Measurements from ENCODE around the gene ATP9B. TPM values are rescaled to one million over a fixed set of nuclear protein-coding genes. Genes with fewer than 3 reads are reported as not detected.

Gene ATP9B
- total RNA-seq, 1 donor from 2014 or later, result 12.6 TPM

GRCh38 chr18:79136742-79137141, 67.5 kb downstream of the ATP9B start:
- DNase-seq (ENCODE audit: low read depth), result no peak
- no peak overlapping the region for H3K4me3 Mint-ChIP-seq (ENCODE audit: unreplicated experiment)
- no peak overlapping the region for H3K9ac ChIP-seq (ENCODE audit: low read length)
- H3K27me3 Mint-ChIP-seq (ENCODE audit: low read depth, unreplicated experiment), result no peaks in the 10 kb centered on the region
- H3K4me2 ChIP-seq (ENCODE audit: low read length), result no peak overlapping the region
- H4K20me1 ChIP-seq (ENCODE audit: insufficient read depth, low read length), result no peaks in the 10 kb centered on the region
- H3K27ac ChIP-seq (ENCODE audit: low read depth, low read length), result no peak overlapping the region
- no peaks in the 10 kb centered on the region for H3K9me3 Mint-ChIP-seq (ENCODE audit: unreplicated experiment)
- peaks cover 7% of the 10 kb centered on the region for H3K36me3 Mint-ChIP-seq (ENCODE audit: low read depth, unreplicated experiment)
- no peak for FAIRE-seq
- H3K79me2 ChIP-seq (ENCODE audit: insufficient read depth, low read length), result no peaks in the 10 kb centered on the region
- H3K27me3 ChIP-seq (ENCODE audit: insufficient read depth, low read length), result no peaks in the 10 kb centered on the region
- no peak overlapping the region for H3K4me3 ChIP-seq (ENCODE audit: insufficient read depth, low read depth, low read length)
- no peaks in the 10 kb centered on the region for H3K4me1 ChIP-seq (ENCODE audit: insufficient read depth, low read length)
- no peak overlapping the region for H2AFZ ChIP-seq (ENCODE audit: low read depth, low read length)
- H3K36me3 ChIP-seq (ENCODE audit: insufficient read depth, low read length), result no peaks in the 10 kb centered on the region
- H3K4me1 Mint-ChIP-seq (ENCODE audit: low read depth, unreplicated experiment), result no peaks in the 10 kb centered on the region
- no peaks in the 10 kb centered on the region for H3K9me3 ChIP-seq (ENCODE audit: insufficient read depth, low read depth, low read length)
- TF ChIP-seq CTCF (IDR thresholded peaks at IDR 0.05; ENCODE audit: insufficient read depth, low read depth, low read length) (no peak), EZH2 (IDR thresholded peaks at IDR 0.05; ENCODE audit: insufficient read depth, low read length) (no peak)
- H3K27ac Mint-ChIP-seq (ENCODE audit: unreplicated experiment), result no peak overlapping the region

GRCh38 chr18:79139206-79139605, 70.0 kb downstream of the ATP9B start:
- Histone ChIP-seq H3K79me2 (ENCODE audit: insufficient read depth, low read length) (no peaks in the 10 kb centered on the region), H3K4me2 (ENCODE audit: low read length) (no peak overlapping the region), H3K27ac (ENCODE audit: low read depth, low read length) (no peak overlapping the region), H2AFZ (ENCODE audit: low read depth, low read length) (no peak overlapping the region), H3K27me3 (ENCODE audit: insufficient read depth, low read length) (no peaks in the 10 kb centered on the region), H3K4me3 (ENCODE audit: insufficient read depth, low read depth, low read length) (no peak overlapping the region), H4K20me1 (ENCODE audit: insufficient read depth, low read length) (no peaks in the 10 kb centered on the region), H3K9me3 (ENCODE audit: insufficient read depth, low read depth, low read length) (no peaks in the 10 kb centered on the region), H3K4me1 (ENCODE audit: insufficient read depth, low read length) (no peaks in the 10 kb centered on the region), H3K36me3 (ENCODE audit: insufficient read depth, low read length) (peaks cover 2% of the 10 kb centered on the region), H3K9ac (ENCODE audit: low read length) (no peak overlapping the region)
- no peak for FAIRE-seq
- Mint-ChIP-seq H3K4me1 (ENCODE audit: low read depth, unreplicated experiment) (no peaks in the 10 kb centered on the region), H3K9me3 (ENCODE audit: unreplicated experiment) (no peaks in the 10 kb centered on the region), H3K27ac (ENCODE audit: unreplicated experiment) (no peak overlapping the region), H3K4me3 (ENCODE audit: unreplicated experiment) (no peak overlapping the region), H3K27me3 (ENCODE audit: low read depth, unreplicated experiment) (no peaks in the 10 kb centered on the region), H3K36me3 (ENCODE audit: low read depth, unreplicated experiment) (peaks cover 7% of the 10 kb centered on the region)
- no peak for DNase-seq (ENCODE audit: low read depth)
- TF ChIP-seq EZH2 (IDR thresholded peaks at IDR 0.05; ENCODE audit: insufficient read depth, low read length), result no peak
- no peak for TF ChIP-seq CTCF (IDR thresholded peaks at IDR 0.05; ENCODE audit: insufficient read depth, low read depth, low read length)

- H3K36me3 ChIP-seq (ENCODE audit: insufficient read depth, low read length), result peaks cover 2% of the 10 kb centered on the region
- no peaks in the 10 kb centered on the region for H3K79me2 ChIP-seq (ENCODE audit: insufficient read depth, low read length)
- TF ChIP-seq CTCF (IDR thresholded peaks at IDR 0.05; ENCODE audit: insufficient read depth, low read depth, low read length), result no peak
- TF ChIP-seq EZH2 (IDR thresholded peaks at IDR 0.05; ENCODE audit: insufficient read depth, low read length), result no peak
- H4K20me1 ChIP-seq (ENCODE audit: insufficient read depth, low read length), result no peaks in the 10 kb centered on the region
- Mint-ChIP-seq H3K36me3 (ENCODE audit: low read depth, unreplicated experiment) (peaks cover 7% of the 10 kb centered on the region), H3K4me1 (ENCODE audit: low read depth, unreplicated experiment) (no peaks in the 10 kb centered on the region), H3K27me3 (ENCODE audit: low read depth, unreplicated experiment) (no peaks in the 10 kb centered on the region), H3K27ac (ENCODE audit: unreplicated experiment) (no peak overlapping the region), H3K4me3 (ENCODE audit: unreplicated experiment) (no peak overlapping the region), H3K9me3 (ENCODE audit: unreplicated experiment) (no peaks in the 10 kb centered on the region)
- no peaks in the 10 kb centered on the region for H3K9me3 ChIP-seq (ENCODE audit: insufficient read depth, low read depth, low read length)
- H2AFZ ChIP-seq (ENCODE audit: low read depth, low read length), result no peak overlapping the region
- H3K4me3 ChIP-seq (ENCODE audit: insufficient read depth, low read depth, low read length), result no peak overlapping the region
- H3K4me1 ChIP-seq (ENCODE audit: insufficient read depth, low read length), result no peaks in the 10 kb centered on the region
- FAIRE-seq (no peak), DNase-seq (ENCODE audit: low read depth) (no peak)
- H3K27ac ChIP-seq (ENCODE audit: low read depth, low read length), result no peak overlapping the region
- no peak overlapping the region for H3K9ac ChIP-seq (ENCODE audit: low read length)
- H3K4me2 ChIP-seq (ENCODE audit: low read length), result no peak overlapping the region
- H3K27me3 ChIP-seq (ENCODE audit: insufficient read depth, low read length), result no peaks in the 10 kb centered on the region
Observed at GRCh38 chr18:79147014-79147413, 77.8 kb downstream of the ATP9B start.

Measured in astrocyte (in vitro differentiated cells and primary cell).